K562 (cell line): ENCODE measurements around the gene ITSN1. TPM values are rescaled to one million over a fixed set of nuclear protein-coding genes. Genes with fewer than 3 reads are reported as not detected.

Experiments
- ATAC-seq: fragments of 200-7000 bp; cut with Tn5 transposase; 3 replicates; pipeline ENCODE4 v1.9.1; 2020; ENCODE audit warnings: moderate library complexity
- BruUV-seq: library from RNA; stranded (reverse); fragments of 400-500 nt; replicated peaks from 2 replicates; lab custom pipeline; 2021; lab: Mats Ljungman, UMichigan
- CTCF ChIA-PET: fragments of 300-600 bp; formaldehyde crosslinking; extraction: SDS; loops from one replicate; lab custom pipeline; 2021; ENCODE audit warnings: low intra/inter-chr PET ratio; lab: Yijun Ruan, JAX
- POLR2A ChIA-PET: fragments of 300-600, 350-650 bp; sonication (Branson Sonifier 250); formaldehyde crosslinking; extraction: SDS; loops from one replicate; lab custom pipeline; 2021; ENCODE audit warnings: antibody characterized with exemption, inconsistent platforms; lab: Yijun Ruan, JAX
- DNase-seq, 4 experiments: peaks; one replicate each; pipeline versions ENCODE4 v3.0.0 to v3.0.0-alpha.2; 2011 to 2018; ENCODE audit warnings: low spot score in 3 of 4, mixed read lengths in 3 of 4; ENCODE audit errors: extremely low read depth in 1 of 4
- FAIRE-seq: peaks from 2 replicates; lab custom pipeline; 2011; peaks lifted over from hg19 to GRCh38; lab: Jason Lieb, UNC
- H2AFZ ChIP-seq: 2 replicates; pipeline ENCODE4 v1.6.0; 2011; ENCODE audit warnings: low read depth, low read length, control low read depth, inconsistent platforms
- H3K27ac ChIP-seq: fragments of 200-600 bp; 3 replicates; pipeline ENCODE4 v1.8.0; 2011; ENCODE audit warnings: low read depth, mild to moderate bottlenecking, control low read depth, inconsistent platforms, low read length, moderate library complexity, mixed read lengths; ENCODE audit errors: extremely low read depth
- H3K27me3 ChIP-seq, 2 experiments: fragments of 300-600 bp in 1 of 2; 2 replicates in 1 of 2; 3 replicates in 1 of 2; pipeline versions ENCODE4 v1.6.0 to v1.8.0; 2011; ENCODE audit warnings: inconsistent platforms in 2 of 2, low read length in 2 of 2, mild to moderate bottlenecking in 1 of 2, mixed read lengths in 1 of 2, moderate library complexity in 1 of 2; ENCODE audit not compliant: control insufficient read depth in 2 of 2, insufficient read depth in 2 of 2
- H3K36me3 ChIP-seq: fragments of 300-600 bp; 3 replicates; pipeline ENCODE4 v1.8.0; 2011; ENCODE audit warnings: mild to moderate bottlenecking, low read length, inconsistent platforms; ENCODE audit not compliant: control insufficient read depth, insufficient read depth
- H3K4me1 ChIP-seq, 2 experiments: fragments of 200-600 bp in 1 of 2; replicated peaks in 1 of 2; 2 replicates in 1 of 2; 3 replicates in 1 of 2; pipeline versions ENCODE4 v1.5.1 to v1.8.0; 2011; ENCODE audit warnings: inconsistent platforms in 2 of 2, low read length in 2 of 2, mild to moderate bottlenecking in 1 of 2, mixed read lengths in 1 of 2, moderate library complexity in 1 of 2; ENCODE audit not compliant: control insufficient read depth in 2 of 2, insufficient read depth in 2 of 2
- H3K4me2 ChIP-seq: 2 replicates; pipeline ENCODE4 v1.6.1; 2011; ENCODE audit warnings: low read length, control low read depth, inconsistent platforms, mixed read lengths; ENCODE audit not compliant: insufficient read depth
- H3K4me3 ChIP-seq: fragments of 200-600 bp; sonication (generic), shearing (Covaris generic); 2 replicates; pipeline ENCODE4 v1.5.1; 2016; ENCODE audit warnings: control low read depth, inconsistent platforms
- H3K79me2 ChIP-seq: fragments of 200-600 bp; 3 replicates; pipeline ENCODE4 v1.8.0; 2011; ENCODE audit warnings: low read length, inconsistent platforms; ENCODE audit not compliant: control insufficient read depth, insufficient read depth
- H3K9ac ChIP-seq, 2 experiments: 2 replicates each; pipeline versions ENCODE4 v1.6.0 to v1.6.1; 2011; ENCODE audit warnings: low read depth in 2 of 2, low read length in 2 of 2, control low read depth in 1 of 2, inconsistent platforms in 1 of 2, mild to moderate bottlenecking in 1 of 2, mixed read lengths in 1 of 2; ENCODE audit not compliant: insufficient read depth in 1 of 2
- H3K9me1 ChIP-seq: one replicate; pipeline ENCODE4 v1.6.0; 2011; ENCODE audit warnings: inconsistent platforms, mild to moderate bottlenecking, low read length, moderate library complexity; ENCODE audit not compliant: control insufficient read depth, insufficient read depth
- H3K9me3 ChIP-seq: replicated peaks from 2 replicates; pipeline ENCODE4 v1.5.1; 2011; ENCODE audit warnings: low read depth, low read length, inconsistent platforms; ENCODE audit not compliant: control insufficient read depth, insufficient read depth
- H4K20me1 ChIP-seq: replicated peaks from 2 replicates; pipeline ENCODE4 v1.6.1; 2011; ENCODE audit warnings: low read length, inconsistent platforms, mixed read lengths; ENCODE audit not compliant: control insufficient read depth, insufficient read depth
- EP300 ChIP-seq: IDR thresholded peaks from 2 replicates; pipeline ENCODE4 v1.6.1; 2012; ENCODE audit warnings: low read length, improper control_type of control experiment
- ILK ChIP-seq: fragments of 450-650 bp; IDR thresholded peaks from 2 replicates; pipeline ENCODE4 v1.6.1; 2016; ENCODE audit warnings: missing genetic modification characterization, low read depth, mild to moderate bottlenecking, missing compliant biosample characterization, moderate library complexity, borderline replicate concordance
- MEIS2 ChIP-seq: fragments of 450-650 bp; IDR thresholded peaks from 2 replicates; pipeline ENCODE4 v1.6.1; 2014; ENCODE audit warnings: mild to moderate bottlenecking; ENCODE audit not compliant: partially characterized antibody
- NFIC ChIP-seq: fragments of 450-650 bp; IDR thresholded peaks from 2 replicates; pipeline ENCODE4 v1.6.1; 2017; ENCODE audit warnings: mild to moderate bottlenecking, inconsistent platforms
- PBX2 ChIP-seq, 2 experiments: IDR thresholded peaks in 1 of 2; conservative IDR thresholded peaks in 1 of 2; 2 replicates each; pipeline ENCODE4 v1.6.1; 2016; ENCODE audit warnings: low read depth in 2 of 2, mild to moderate bottlenecking in 1 of 2, missing compliant biosample characterization in 1 of 2, missing genetic modification characterization in 1 of 2, moderate library complexity in 1 of 2
- RHOXF2B ChIP-seq: fragments of 250-450 bp; sonication (Bioruptor Pico); conservative IDR thresholded peaks from 2 replicates; pipeline ENCODE4 v1.5.1; 2021
- TAF1 ChIP-seq: IDR thresholded peaks from 2 replicates; pipeline ENCODE4 v1.6.1; 2011; ENCODE audit warnings: mild to moderate bottlenecking, low read length, moderate library complexity; ENCODE audit not compliant: insufficient read depth, control insufficient read depth, severe bottlenecking; ENCODE audit errors: extremely low read depth
- ZNF316 ChIP-seq: fragments of 450-650 bp; IDR thresholded peaks from 2 replicates; pipeline ENCODE4 v1.6.1; 2016
- ZNF324 ChIP-seq: fragments of 250-450 bp; sonication (Bioruptor Pico); IDR thresholded peaks from 2 replicates; pipeline ENCODE4 v1.4.0; 2020; ENCODE audit warnings: mild to moderate bottlenecking
- ZNF354B ChIP-seq: fragments of 250-450 bp; sonication (Bioruptor Pico); IDR thresholded peaks from 2 replicates; pipeline ENCODE4 v1.4.0; 2020
- WGBS: fragments of 100-300 bp; shearing (Covaris generic); methylation state at CpG from one replicate; pipeline ENCODE4 v1.1.6; 2016; ENCODE audit warnings: low coverage, mixed read lengths; ENCODE audit not compliant: insufficient coverage; ENCODE audit errors: missing lambda C conversion rate; 5-methylcytosine and 5-hydroxymethylcytosine counted together
- in situ Hi-C: fragments of 300-500 bp; cut with MboI; formaldehyde crosslinking; loops from 4 replicates; pipeline ENCODE4 v1.15.0; 2018; ENCODE audit warnings: inconsistent platforms, mixed read lengths
- intact Hi-C: fragments of 100-400 bp; cut with micrococcal nuclease; formaldehyde crosslinking; loops from 2 replicates; pipeline ENCODE4 v1.14.2; 2022
- polyA plus RNA-seq, 8 experiments: library from polyadenylated mRNA; depleted of rRNA in 4 of 8; stranded (reverse) in 5 of 8; unstranded in 3 of 8; fragments of >200 nt; fragmentation: Nextera tagmentation in 2 of 8; fragmentation: Illumina TruSeq in 1 of 8; extraction: Ambion mirVana in 2 of 8; extraction: Trizol in 1 of 8; gene quantifications; 2 replicates each; pipeline versions ENCODE4 v1.2.1 to v1.2.3, GENCODE V29; 2011 to 2014; ENCODE audit warnings: inconsistent platforms in 1 of 8, missing spikeins in 1 of 8
- total RNA-seq, 7 experiments: library from RNA; depleted of rRNA in 6 of 7; stranded (reverse); fragments of >200 nt in 6 of 7; fragmentation: Illumina TruSeq in 2 of 7; extraction: Trizol in 2 of 7; gene quantifications; 2 replicates each; pipeline versions ENCODE4 v1.2.1 to v1.2.3, GENCODE V29; 2011 to 2021; ENCODE audit warnings: low replicate concordance in 1 of 7
- TF ChIP-seq, protein P1 (sequence below), 2 experiments: fragments of 450-650 bp; formaldehyde crosslinking in 1 of 2; IDR thresholded peaks; 2 replicates each; pipeline versions ENCODE4 v1.4.0 to v1.6.1; 2014 to 2020; ENCODE audit warnings: mild to moderate bottlenecking in 2 of 2, borderline replicate concordance in 1 of 2, low read depth in 1 of 2

Gene ITSN1
- total and polyA plus RNA-seq, 9 of the 15 experiments (the other 6 are each of a cell fraction or from before 2014, with no cell fraction given), result 1.1 to 12.6 (median 4.8) TPM

DNA sequence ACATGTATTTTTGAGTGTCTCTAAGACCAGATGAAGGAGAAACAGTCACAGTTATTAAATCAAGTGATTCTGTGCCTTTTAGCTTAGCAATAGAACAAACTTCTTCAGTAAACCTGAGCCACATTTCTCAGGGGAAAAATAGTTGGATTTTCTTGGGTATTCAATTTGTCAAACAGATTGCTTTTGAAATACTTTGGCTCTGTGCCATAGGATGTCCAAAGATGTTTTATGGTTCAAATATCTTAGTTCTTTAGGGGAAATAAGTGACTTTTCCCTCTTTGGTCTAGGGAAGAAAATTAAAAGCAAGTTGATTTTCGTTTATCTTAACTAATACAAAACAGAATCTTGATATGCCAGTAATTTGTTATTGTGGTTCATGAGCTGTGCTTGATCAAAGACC, 147.4 kb downstream of the ITSN1 start:
- intact Hi-C loops, result no loop called here
- no peaks in the 10 kb centered on the region for H4K20me1 ChIP-seq
- no peaks in the 10 kb centered on the region for H3K79me2 ChIP-seq
- no peak overlapping the region for H3K9ac ChIP-seq
- no peaks in the 10 kb centered on the region for H3K4me1 ChIP-seq
- DNase-seq, result no peak
- POLR2A ChIA-PET, result no interaction called here
- H2AFZ ChIP-seq, result no peak overlapping the region
- no peaks in the 10 kb centered on the region for H3K27me3 ChIP-seq
- H3K9me1 ChIP-seq, result no peaks in the 10 kb centered on the region
- no TSS peak for BruUV-seq
- ATAC-seq, result no peak
- H3K27ac ChIP-seq, result no peak overlapping the region
- no peak overlapping the region for H3K4me2 ChIP-seq
- no peaks in the 10 kb centered on the region for H3K9me3 ChIP-seq
- 6% methylated on average over 1 of the region's 1 CpG for WGBS
- in situ Hi-C loops, result no loop called here
- CTCF ChIA-PET, result no interaction called here
- no peak for FAIRE-seq
- H3K4me3 ChIP-seq, result no peak overlapping the region
- H3K36me3 ChIP-seq, result no peaks in the 10 kb centered on the region
- TF ChIP-seq ZNF316 (no peak), PBX2 (CRISPR knock-in tag; IDR thresholded peaks at IDR 0.05; ENCODE audit: low read depth) (no peak), PBX2 (tag; conservative IDR thresholded peaks at IDR 0.05; ENCODE audit: low read depth) (peak; percentile 77), NFIC (peak; percentile 82), ZNF324 (no peak), RHOXF2B (CRISPR knock-in tag) (no peak), MEIS2 (peak; percentile 80), ILK (tag) (no peak), TAF1 (no peak), ZNF354B (CRISPR knock-in tag) (no peak), EP300 (no peak)
- TF ChIP-seq, protein P1, sequence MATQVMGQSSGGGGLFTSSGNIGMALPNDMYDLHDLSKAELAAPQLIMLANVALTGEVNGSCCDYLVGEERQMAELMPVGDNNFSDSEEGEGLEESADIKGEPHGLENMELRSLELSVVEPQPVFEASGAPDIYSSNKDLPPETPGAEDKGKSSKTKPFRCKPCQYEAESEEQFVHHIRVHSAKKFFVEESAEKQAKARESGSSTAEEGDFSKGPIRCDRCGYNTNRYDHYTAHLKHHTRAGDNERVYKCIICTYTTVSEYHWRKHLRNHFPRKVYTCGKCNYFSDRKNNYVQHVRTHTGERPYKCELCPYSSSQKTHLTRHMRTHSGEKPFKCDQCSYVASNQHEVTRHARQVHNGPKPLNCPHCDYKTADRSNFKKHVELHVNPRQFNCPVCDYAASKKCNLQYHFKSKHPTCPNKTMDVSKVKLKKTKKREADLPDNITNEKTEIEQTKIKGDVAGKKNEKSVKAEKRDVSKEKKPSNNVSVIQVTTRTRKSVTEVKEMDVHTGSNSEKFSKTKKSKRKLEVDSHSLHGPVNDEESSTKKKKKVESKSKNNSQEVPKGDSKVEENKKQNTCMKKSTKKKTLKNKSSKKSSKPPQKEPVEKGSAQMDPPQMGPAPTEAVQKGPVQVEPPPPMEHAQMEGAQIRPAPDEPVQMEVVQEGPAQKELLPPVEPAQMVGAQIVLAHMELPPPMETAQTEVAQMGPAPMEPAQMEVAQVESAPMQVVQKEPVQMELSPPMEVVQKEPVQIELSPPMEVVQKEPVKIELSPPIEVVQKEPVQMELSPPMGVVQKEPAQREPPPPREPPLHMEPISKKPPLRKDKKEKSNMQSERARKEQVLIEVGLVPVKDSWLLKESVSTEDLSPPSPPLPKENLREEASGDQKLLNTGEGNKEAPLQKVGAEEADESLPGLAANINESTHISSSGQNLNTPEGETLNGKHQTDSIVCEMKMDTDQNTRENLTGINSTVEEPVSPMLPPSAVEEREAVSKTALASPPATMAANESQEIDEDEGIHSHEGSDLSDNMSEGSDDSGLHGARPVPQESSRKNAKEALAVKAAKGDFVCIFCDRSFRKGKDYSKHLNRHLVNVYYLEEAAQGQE (IDR thresholded peaks at IDR 0.05; ENCODE audit: borderline replicate concordance), result no peak
- TF ChIP-seq, protein P1 (CRISPR knock-in tag; IDR thresholded peaks at IDR 0.05; ENCODE audit: low read depth), result no peak
